GM12874 (cell line): ENCODE measurements around the gene EPSTI1.

ENCODE experiments used
- TF ChIP-seq, protein P1 (sequence below): IDR thresholded peaks from 2 replicates; pipeline ENCODE4 v1.5.1; 2011; ENCODE audit warnings: low read depth, mild to moderate bottlenecking, control low read depth, low read length, moderate library complexity; ENCODE audit not compliant: insufficient read depth

The EPSTI1 gene, protein sequence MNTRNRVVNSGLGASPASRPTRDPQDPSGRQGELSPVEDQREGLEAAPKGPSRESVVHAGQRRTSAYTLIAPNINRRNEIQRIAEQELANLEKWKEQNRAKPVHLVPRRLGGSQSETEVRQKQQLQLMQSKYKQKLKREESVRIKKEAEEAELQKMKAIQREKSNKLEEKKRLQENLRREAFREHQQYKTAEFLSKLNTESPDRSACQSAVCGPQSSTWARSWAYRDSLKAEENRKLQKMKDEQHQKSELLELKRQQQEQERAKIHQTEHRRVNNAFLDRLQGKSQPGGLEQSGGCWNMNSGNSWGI

GRCh38 chr13:42991898-42992763 is at the start of gene EPSTI1:
Gene EPSTI1 (minus strand): TSS chr13:42992241. CDS start chr13:42992165, 76 bp downstream.
- TF ChIP-seq, protein P1, sequence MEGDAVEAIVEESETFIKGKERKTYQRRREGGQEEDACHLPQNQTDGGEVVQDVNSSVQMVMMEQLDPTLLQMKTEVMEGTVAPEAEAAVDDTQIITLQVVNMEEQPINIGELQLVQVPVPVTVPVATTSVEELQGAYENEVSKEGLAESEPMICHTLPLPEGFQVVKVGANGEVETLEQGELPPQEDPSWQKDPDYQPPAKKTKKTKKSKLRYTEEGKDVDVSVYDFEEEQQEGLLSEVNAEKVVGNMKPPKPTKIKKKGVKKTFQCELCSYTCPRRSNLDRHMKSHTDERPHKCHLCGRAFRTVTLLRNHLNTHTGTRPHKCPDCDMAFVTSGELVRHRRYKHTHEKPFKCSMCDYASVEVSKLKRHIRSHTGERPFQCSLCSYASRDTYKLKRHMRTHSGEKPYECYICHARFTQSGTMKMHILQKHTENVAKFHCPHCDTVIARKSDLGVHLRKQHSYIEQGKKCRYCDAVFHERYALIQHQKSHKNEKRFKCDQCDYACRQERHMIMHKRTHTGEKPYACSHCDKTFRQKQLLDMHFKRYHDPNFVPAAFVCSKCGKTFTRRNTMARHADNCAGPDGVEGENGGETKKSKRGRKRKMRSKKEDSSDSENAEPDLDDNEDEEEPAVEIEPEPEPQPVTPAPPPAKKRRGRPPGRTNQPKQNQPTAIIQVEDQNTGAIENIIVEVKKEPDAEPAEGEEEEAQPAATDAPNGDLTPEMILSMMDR, result no peak

DNA sequence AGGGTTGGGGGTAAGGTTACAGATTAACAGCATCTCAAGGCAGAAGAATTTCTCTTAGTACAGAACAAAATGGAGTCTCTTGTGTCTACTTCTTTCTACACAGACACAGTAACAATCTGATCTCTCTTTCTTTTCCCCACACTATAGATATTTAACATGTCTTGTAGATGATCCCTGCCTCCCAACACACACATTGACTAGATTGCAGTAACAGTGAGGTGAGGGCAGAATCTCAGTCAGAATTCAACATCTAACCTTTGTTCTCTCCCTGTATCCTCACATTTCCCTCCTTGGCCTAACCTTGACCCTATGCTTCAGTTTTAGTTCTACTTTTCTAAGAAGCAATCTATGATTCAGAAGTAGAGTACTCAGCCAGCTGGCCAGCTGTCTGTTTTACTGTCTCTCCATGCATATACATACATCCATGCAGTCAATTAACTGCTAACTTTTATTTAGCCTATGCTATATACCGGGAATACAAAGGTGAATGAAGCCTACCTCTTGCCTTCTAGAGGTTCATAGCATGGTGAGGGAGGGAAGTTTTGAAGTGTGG is 49.4 kb upstream of the EPSTI1 start:
- TF ChIP-seq, protein P1, result no peak

GRCh38 chr13:43039966-43040365 is 47.9 kb upstream of the EPSTI1 start:
- TF ChIP-seq, protein P1, result no peak

GRCh38 chr13:43036351-43037250 is 44.6 kb upstream of the EPSTI1 start:
- TF ChIP-seq, protein P1, result no peak

- TF ChIP-seq, protein P1, result no peak
Observed at GRCh38 chr13:43033038-43033437, 41.0 kb upstream of the EPSTI1 start.

DNA sequence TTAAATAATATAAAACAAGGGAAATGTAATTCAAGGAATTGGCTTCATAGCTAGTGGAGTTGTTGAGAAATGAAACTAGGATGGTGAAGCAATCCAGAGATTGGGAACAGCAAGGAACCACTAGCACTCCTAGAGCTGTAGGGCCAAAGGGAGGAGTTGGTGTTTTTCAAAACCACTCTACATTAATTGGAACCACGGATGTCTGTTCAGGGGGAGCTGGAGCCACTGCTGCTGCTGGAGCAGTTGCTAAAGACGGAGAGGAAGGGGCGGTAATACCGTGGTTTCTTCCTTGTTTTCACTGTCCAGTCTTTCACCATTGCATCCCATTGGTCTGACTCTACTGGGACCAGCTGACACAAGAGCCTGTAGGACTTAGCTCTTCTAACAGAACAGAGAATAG is 39.8 kb upstream of the EPSTI1 start:
- TF ChIP-seq, protein P1, result no peak

DNA sequence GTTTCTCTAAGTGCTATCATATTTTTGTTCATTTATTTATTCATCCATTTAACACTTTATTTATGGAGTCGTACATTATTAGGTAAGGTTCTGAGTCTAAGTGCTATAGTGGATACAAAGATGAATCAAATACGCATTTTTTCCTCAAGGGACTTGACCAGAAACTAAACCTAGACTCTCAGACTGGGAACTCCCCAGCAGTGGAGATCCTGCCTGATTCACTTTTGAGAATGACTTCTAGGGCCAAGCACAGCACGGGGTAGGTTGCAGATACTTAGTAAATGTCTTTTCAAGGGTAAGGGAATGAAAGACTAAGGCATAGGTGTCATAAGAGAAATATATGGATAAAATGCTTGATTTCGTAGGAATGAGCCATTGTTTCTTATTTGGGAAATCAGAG is 38.5 kb upstream of the EPSTI1 start:
- TF ChIP-seq, protein P1, result no peak
